WTC11 (cell line): Measurements from ENCODE around the gene RASL10A.

ENCODE experiments used
- CBFB ChIP-seq: sonication (generic); formaldehyde crosslinking; IDR thresholded peaks from 2 replicates; pipeline ENCODE4 v1.8.1; 2022; ENCODE audit warnings: mild to moderate bottlenecking, low read depth, missing genetic modification reagents
- HMGA2 ChIP-seq: fragments of 250-450 bp; sonication (Bioruptor Pico); IDR thresholded peaks from 2 replicates; pipeline ENCODE4 v1.4.0; 2021; ENCODE audit warnings: mild to moderate bottlenecking, moderate library complexity
- MAX ChIP-seq: sonication (generic); formaldehyde crosslinking; IDR thresholded peaks from 2 replicates; pipeline ENCODE4 v1.8.0; 2022; ENCODE audit warnings: mild to moderate bottlenecking, missing genetic modification reagents
- ZNF532 ChIP-seq: fragments of 250-450 bp; sonication (Bioruptor Pico); IDR thresholded peaks from 2 replicates; pipeline ENCODE4 v1.9.0; 2021; ENCODE audit warnings: mild to moderate bottlenecking, borderline replicate concordance
- TF ChIP-seq, protein P1 (sequence below): fragments of 200-600 bp; IDR thresholded peaks from 2 replicates; pipeline ENCODE4 v1.8.0; 2022; ENCODE audit warnings: antibody characterized with exemption

GRCh38 chr22:29292379-29292778 lies 23.1 kb downstream of the RASL10A start:
- TF ChIP-seq CBFB (CRISPR knock-in tag) (no peak), MAX (CRISPR knock-in tag) (no peak), ZNF532 (CRISPR knock-in tag) (no peak), HMGA2 (CRISPR knock-in tag) (no peak)
- TF ChIP-seq, protein P1, sequence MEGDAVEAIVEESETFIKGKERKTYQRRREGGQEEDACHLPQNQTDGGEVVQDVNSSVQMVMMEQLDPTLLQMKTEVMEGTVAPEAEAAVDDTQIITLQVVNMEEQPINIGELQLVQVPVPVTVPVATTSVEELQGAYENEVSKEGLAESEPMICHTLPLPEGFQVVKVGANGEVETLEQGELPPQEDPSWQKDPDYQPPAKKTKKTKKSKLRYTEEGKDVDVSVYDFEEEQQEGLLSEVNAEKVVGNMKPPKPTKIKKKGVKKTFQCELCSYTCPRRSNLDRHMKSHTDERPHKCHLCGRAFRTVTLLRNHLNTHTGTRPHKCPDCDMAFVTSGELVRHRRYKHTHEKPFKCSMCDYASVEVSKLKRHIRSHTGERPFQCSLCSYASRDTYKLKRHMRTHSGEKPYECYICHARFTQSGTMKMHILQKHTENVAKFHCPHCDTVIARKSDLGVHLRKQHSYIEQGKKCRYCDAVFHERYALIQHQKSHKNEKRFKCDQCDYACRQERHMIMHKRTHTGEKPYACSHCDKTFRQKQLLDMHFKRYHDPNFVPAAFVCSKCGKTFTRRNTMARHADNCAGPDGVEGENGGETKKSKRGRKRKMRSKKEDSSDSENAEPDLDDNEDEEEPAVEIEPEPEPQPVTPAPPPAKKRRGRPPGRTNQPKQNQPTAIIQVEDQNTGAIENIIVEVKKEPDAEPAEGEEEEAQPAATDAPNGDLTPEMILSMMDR = no peak
